ENCODE results near the gene TMX3.

TMX3 gene

GRCh38 chr18:68713796-68714195 is 1.1 kb downstream of the TMX3 start:
- DNase-seq: no peak

- DNase-seq: no peak
These were observed 1.8 kb downstream of the TMX3 start for GRCh38 chr18:68713131-68713530.

GRCh38 chr18:68707646-68708045 is 7.3 kb downstream of the TMX3 start:
- DNase-seq: no peak

DNA sequence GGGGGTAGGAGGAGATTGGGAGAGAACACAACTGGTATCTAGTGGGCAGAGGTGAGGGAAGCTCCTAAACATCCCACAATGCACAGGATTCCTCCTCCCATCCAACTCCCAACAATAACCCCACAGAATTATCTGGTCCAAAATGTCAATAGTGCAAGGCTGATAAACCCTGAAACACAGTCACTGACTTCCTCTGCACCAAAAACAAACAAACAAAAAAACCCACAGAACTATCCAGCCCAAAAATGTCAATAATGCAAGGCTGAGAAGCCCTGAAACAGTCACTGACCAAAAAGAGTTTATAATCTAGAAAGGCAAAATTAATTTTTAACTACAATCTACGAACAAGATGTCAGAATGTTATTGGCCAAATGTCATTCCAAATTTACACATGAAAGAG is 9.8 kb downstream of the TMX3 start:
- DNase-seq: no peak

GRCh38 chr18:68703326-68703725 is 11.6 kb downstream of the TMX3 start:
- DNase-seq: no peak

DNA sequence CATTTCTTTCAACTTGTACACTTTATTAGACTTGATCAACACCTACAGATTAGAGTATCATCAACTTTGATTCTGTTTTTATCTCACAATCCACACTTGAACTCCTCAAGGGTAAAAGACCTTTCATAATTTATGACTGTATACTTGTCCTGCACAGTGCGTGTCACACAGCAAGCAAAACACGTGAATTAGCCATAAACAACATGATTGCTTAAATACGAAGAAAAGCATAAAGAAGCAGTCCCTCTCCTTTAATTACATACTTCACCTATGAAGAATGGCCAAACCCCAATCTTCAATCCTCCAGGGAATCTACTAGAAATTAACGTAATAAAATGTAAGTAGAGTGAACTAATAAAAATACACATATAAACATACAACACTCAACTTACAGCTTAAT is 13.6 kb downstream of the TMX3 start:
- DNase-seq: no peak

DNA sequence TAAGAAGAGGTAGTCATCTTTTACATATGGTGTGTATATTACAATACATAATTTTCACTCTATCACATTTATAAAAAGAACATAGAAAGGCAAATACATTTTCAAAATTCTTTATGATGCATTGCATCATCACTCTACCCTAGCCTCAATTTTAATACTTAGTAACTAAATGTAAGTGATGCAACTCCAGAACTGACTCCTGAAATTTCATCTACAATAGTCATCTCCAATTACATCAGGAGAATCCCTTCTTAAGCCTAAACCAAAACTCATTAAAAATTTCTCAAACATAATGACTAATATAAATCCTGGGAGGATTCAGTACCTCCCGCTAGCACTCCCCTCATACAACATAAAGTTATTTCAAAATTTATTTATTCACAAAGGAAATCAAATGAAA is 15.9 kb downstream of the TMX3 start:
- no peak for DNase-seq

GRCh38 chr18:68696937-68697336 is 18.0 kb downstream of the TMX3 start:
- no peak for DNase-seq

DNA sequence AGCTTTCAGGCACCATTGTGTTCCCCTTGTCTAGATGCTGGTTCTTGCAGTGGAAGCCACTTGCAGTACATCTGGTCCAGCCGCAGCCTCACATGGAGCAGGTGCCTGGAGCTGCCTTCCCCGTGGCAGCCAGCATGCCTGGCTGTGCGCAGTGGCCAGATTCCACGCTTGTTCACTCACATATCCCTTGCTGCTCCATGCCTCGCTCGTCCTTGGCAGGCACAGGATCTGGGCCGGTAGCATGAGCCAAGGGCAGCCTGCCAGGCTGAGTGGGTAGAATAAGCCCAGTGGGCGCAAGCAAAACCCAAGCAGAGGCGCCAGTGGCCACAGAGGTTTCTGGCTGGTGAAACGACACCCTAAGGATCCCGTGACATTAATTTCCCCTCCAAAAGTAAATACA is 20.6 kb downstream of the TMX3 start:
- DNase-seq: peak in 15 of 51 donors; percentile 4 to 37 (median 23)

DNA sequence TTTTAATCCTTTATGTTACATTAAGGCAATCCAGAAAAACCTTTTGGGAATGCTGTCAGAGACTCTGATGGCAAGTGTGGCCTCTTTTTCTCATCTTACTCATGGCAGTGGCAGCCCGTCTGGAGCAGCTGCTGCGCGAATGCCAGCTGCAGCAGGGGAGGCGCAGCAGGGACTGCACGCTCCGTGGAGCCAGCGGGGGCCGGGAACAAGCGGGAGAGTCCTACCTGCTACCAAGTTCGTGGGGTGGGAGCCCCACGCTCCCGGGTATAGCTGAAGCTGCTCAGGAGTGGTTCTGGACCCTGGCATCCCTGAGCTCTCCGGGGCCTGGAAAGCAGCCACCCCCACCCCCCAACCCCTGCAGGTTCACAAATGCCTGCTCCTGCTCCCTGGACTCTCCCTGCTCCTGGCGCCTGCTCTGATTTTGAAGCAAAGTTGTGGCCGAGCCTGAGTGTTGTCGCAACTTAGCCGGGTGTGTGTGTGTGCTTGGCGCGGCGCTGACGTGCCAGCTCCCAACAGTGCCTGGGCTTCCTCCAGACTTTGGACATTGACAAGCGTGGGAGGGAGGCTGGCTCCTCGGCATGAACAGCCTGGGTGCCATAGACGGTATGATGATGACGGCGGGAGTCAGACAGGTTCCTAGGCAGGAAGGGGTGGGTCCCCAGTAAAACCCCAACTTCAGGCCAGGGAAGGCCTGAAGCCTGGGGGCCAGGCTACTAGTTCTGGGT is 21.7 kb downstream of the TMX3 start:
- DNase-seq: peak in 1 of 51 donors; percentile 15

GRCh38 chr18:68679528-68679927 is 35.4 kb downstream of the TMX3 start:
- DNase-seq: no peak

DNA sequence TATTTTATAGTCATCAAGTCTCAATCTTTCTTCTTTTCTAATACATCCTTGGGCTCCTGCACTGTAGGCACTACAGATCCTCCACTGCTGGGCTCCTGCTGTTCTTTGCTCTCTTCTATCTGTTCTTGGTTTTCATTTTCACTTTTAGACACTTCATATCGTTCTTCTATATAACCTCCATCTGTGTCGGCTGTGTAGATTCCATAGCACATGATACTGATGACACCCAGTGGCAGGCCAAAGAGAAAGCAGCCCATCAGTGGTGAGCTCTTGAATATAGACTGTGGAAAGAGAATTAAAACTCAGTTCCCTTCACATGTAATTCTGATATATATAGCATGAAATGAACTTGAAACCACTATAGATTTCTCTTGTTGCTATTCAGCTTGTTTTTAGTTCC is 38.0 kb downstream of the TMX3 start:
- DNase-seq: peak in 2 of 51 donors; percentile 1 to 9

DNA sequence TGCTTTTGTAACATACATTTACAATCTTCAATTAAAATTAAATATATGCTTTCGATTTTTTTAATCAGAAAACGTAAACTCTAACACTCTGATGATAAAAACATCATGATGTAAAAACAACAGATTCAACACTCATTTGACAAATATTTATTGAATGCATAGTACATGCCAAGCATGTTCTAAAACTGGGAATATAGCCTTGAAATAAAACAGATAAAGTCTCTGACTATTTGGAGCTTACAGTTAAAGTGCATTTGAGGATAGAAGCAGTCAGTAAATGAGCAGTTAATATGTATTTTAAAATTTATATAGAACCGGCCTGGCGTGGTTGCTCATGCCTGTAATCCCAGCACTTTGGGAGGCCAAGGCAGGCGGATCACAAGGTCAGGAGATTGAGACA is 47.8 kb downstream of the TMX3 start:
- DNase-seq: no peak

DNA sequence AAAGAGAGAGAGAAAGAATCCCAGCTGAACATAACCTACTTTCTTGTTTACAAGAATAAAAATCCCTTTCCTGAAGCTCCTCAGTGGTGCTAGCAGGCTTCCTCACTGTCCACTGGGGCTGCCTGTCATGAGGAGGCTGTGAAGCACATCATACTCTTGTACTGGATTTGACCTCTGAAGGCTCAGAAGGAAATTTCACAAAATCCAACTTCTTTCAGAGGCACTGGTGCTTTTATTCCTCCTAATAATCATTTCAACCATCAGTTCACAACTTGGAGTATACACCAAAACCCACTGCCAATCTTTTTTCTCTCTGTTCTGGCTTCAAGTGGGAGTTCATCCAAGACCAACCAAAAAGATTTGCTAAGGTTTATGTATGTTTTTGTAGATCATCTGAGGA is 48.5 kb downstream of the TMX3 start:
- DNase-seq: no peak

DNA sequence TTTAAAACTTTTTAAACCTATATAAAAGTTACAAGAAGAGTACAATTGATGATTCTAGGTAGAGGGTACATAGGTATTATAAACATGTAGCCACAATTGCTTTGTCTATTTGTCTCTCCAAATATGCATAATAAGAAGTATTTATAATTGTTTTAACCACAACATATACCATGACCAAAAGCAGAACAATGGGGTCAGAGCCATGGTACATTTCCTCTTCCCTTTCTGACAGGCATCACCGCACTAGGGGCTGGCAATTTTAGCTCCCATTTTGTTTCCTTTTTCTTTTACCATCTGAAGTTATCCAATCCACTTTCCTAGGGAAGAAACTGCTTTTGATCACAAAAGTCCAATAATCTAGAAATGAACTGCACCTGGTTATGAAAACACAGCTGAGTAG is 49.3 kb downstream of the TMX3 start:
- no peak for DNase-seq

DNA sequence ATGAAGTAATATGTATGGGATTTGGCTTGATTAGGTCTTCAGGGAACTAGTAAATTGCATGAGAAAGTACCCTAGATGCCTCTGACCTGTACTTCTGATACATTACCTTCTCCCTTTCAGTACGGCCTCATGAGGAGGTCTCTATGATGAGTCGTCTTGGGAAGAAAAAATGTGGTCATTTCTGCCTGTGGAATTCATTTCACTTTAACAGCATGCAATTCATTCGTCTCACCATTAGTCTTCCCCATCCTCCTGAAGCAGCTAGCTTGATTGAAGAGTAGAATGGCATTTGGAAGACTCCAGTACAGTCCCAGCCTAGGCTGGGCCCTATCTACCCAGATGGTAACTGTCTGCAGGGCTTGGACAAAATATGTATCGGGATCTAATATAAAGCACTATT is 52.2 kb downstream of the TMX3 start:
- no peak for DNase-seq

- peak in 2 of 51 donors; percentile 5 to 45 for DNase-seq
These were observed 54.3 kb downstream of the TMX3 start for GRCh38 chr18:68660354-68661183.

- no peak for DNase-seq
These were observed 66.7 kb downstream of the TMX3 start for GRCh38 chr18:68648191-68648590.

DNA sequence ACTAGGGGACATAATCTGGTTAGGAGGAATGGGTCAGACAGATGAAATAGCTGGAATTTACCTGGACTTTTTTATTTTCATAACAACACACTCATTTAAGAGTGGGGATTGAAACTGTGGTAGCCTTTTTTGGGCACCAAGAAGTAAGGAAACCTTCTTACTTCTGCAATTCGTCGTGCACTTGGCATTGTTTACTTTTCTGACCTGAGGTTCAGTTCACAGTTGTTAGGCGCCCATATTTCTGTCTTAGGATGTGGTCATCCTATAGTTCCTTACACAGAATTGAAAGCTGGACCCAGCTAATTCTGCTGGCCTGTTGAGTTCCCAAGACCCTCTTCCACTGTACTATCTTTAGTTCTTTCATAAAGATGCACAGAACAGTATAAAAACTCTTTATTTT is 72.9 kb downstream of the TMX3 start:
- DNase-seq: no peak

- DNase-seq: no peak
These were observed 74.0 kb downstream of the TMX3 start for GRCh38 chr18:68640861-68641260.

GRCh38 chr18:68638613-68639012 is 76.3 kb downstream of the TMX3 start:
- no peak for DNase-seq

GRCh38 chr18:68627812-68628211 is 87.1 kb downstream of the TMX3 start:
- DNase-seq: no peak
